K562 (cell line): Measurements from ENCODE around the gene SLC16A10. TPM values are rescaled to one million over a fixed set of nuclear protein-coding genes. Genes with fewer than 3 reads are reported as not detected.

Experiments used
- ATAC-seq: fragments of 200-7000 bp; cut with Tn5 transposase; 3 replicates; pipeline ENCODE4 v1.9.1; 2020; ENCODE audit warnings: moderate library complexity
- BruUV-seq: library from RNA; stranded (reverse); fragments of 400-500 nt; replicated peaks from 2 replicates; lab custom pipeline; 2021; lab: Mats Ljungman, UMichigan
- CTCF ChIA-PET: fragments of 300-600 bp; formaldehyde crosslinking; extraction: SDS; loops from one replicate; lab custom pipeline; 2021; ENCODE audit warnings: low intra/inter-chr PET ratio; lab: Yijun Ruan, JAX
- POLR2A ChIA-PET: fragments of 300-600, 350-650 bp; sonication (Branson Sonifier 250); formaldehyde crosslinking; extraction: SDS; loops from one replicate; lab custom pipeline; 2021; ENCODE audit warnings: antibody characterized with exemption, inconsistent platforms; lab: Yijun Ruan, JAX
- DNase-seq, 4 experiments: peaks; one replicate each; pipeline versions ENCODE4 v3.0.0 to v3.0.0-alpha.2; 2011 to 2018; ENCODE audit warnings: low spot score in 3 of 4, mixed read lengths in 3 of 4; ENCODE audit errors: extremely low read depth in 1 of 4
- FAIRE-seq: peaks from 2 replicates; lab custom pipeline; 2011; peaks lifted over from hg19 to GRCh38; lab: Jason Lieb, UNC
- H2AFZ ChIP-seq: 2 replicates; pipeline ENCODE4 v1.6.0; 2011; ENCODE audit warnings: low read depth, low read length, control low read depth, inconsistent platforms
- H3K27ac ChIP-seq: fragments of 200-600 bp; 3 replicates; pipeline ENCODE4 v1.8.0; 2011; ENCODE audit warnings: low read depth, mild to moderate bottlenecking, control low read depth, inconsistent platforms, low read length, moderate library complexity, mixed read lengths; ENCODE audit errors: extremely low read depth
- H3K27me3 ChIP-seq, 2 experiments: fragments of 300-600 bp in 1 of 2; 2 replicates in 1 of 2; 3 replicates in 1 of 2; pipeline versions ENCODE4 v1.6.0 to v1.8.0; 2011; ENCODE audit warnings: inconsistent platforms in 2 of 2, low read length in 2 of 2, mild to moderate bottlenecking in 1 of 2, mixed read lengths in 1 of 2, moderate library complexity in 1 of 2; ENCODE audit not compliant: control insufficient read depth in 2 of 2, insufficient read depth in 2 of 2
- H3K36me3 ChIP-seq: fragments of 300-600 bp; 3 replicates; pipeline ENCODE4 v1.8.0; 2011; ENCODE audit warnings: mild to moderate bottlenecking, low read length, inconsistent platforms; ENCODE audit not compliant: control insufficient read depth, insufficient read depth
- H3K4me1 ChIP-seq, 2 experiments: fragments of 200-600 bp in 1 of 2; replicated peaks in 1 of 2; 2 replicates in 1 of 2; 3 replicates in 1 of 2; pipeline versions ENCODE4 v1.5.1 to v1.8.0; 2011; ENCODE audit warnings: inconsistent platforms in 2 of 2, low read length in 2 of 2, mild to moderate bottlenecking in 1 of 2, mixed read lengths in 1 of 2, moderate library complexity in 1 of 2; ENCODE audit not compliant: control insufficient read depth in 2 of 2, insufficient read depth in 2 of 2
- H3K4me2 ChIP-seq: 2 replicates; pipeline ENCODE4 v1.6.1; 2011; ENCODE audit warnings: low read length, control low read depth, inconsistent platforms, mixed read lengths; ENCODE audit not compliant: insufficient read depth
- H3K4me3 ChIP-seq: fragments of 200-600 bp; sonication (generic), shearing (Covaris generic); 2 replicates; pipeline ENCODE4 v1.5.1; 2016; ENCODE audit warnings: control low read depth, inconsistent platforms
- H3K79me2 ChIP-seq: fragments of 200-600 bp; 3 replicates; pipeline ENCODE4 v1.8.0; 2011; ENCODE audit warnings: low read length, inconsistent platforms; ENCODE audit not compliant: control insufficient read depth, insufficient read depth
- H3K9ac ChIP-seq, 2 experiments: 2 replicates each; pipeline versions ENCODE4 v1.6.0 to v1.6.1; 2011; ENCODE audit warnings: low read depth in 2 of 2, low read length in 2 of 2, control low read depth in 1 of 2, inconsistent platforms in 1 of 2, mild to moderate bottlenecking in 1 of 2, mixed read lengths in 1 of 2; ENCODE audit not compliant: insufficient read depth in 1 of 2
- H3K9me1 ChIP-seq: one replicate; pipeline ENCODE4 v1.6.0; 2011; ENCODE audit warnings: inconsistent platforms, mild to moderate bottlenecking, low read length, moderate library complexity; ENCODE audit not compliant: control insufficient read depth, insufficient read depth
- H3K9me3 ChIP-seq: replicated peaks from 2 replicates; pipeline ENCODE4 v1.5.1; 2011; ENCODE audit warnings: low read depth, low read length, inconsistent platforms; ENCODE audit not compliant: control insufficient read depth, insufficient read depth
- H4K20me1 ChIP-seq: replicated peaks from 2 replicates; pipeline ENCODE4 v1.6.1; 2011; ENCODE audit warnings: low read length, inconsistent platforms, mixed read lengths; ENCODE audit not compliant: control insufficient read depth, insufficient read depth
- GTF2F1 ChIP-seq: IDR thresholded peaks from 2 replicates; pipeline ENCODE4 v1.6.1; 2011; ENCODE audit warnings: low read depth, low read length, improper control_type of control experiment
- NR1H2 ChIP-seq: sonication (generic); formaldehyde crosslinking; IDR thresholded peaks from 2 replicates; pipeline ENCODE4 v1.4.0; 2020; ENCODE audit warnings: mild to moderate bottlenecking, missing genetic modification reagents
- PHF20 ChIP-seq: fragments of 450-650 bp; IDR thresholded peaks from 2 replicates; pipeline ENCODE4 v1.6.1; 2018; ENCODE audit not compliant: partially characterized antibody
- PHTF2 ChIP-seq: fragments of 250-450 bp; sonication (Bioruptor Pico); IDR thresholded peaks from 2 replicates; pipeline ENCODE4 v1.5.0; 2021; ENCODE audit warnings: mild to moderate bottlenecking
- ZBED1 ChIP-seq: IDR thresholded peaks from 2 replicates; pipeline ENCODE4 v1.6.1; 2014
- ZFX ChIP-seq: sonication (generic); formaldehyde crosslinking; IDR thresholded peaks from 2 replicates; pipeline ENCODE4 v1.8.0; 2022; ENCODE audit warnings: mild to moderate bottlenecking, missing genetic modification reagents, moderate library complexity
- WGBS: fragments of 100-300 bp; shearing (Covaris generic); methylation state at CpG from one replicate; pipeline ENCODE4 v1.1.6; 2016; ENCODE audit warnings: low coverage, mixed read lengths; ENCODE audit not compliant: insufficient coverage; ENCODE audit errors: missing lambda C conversion rate; 5-methylcytosine and 5-hydroxymethylcytosine counted together
- in situ Hi-C: fragments of 300-500 bp; cut with MboI; formaldehyde crosslinking; loops from 4 replicates; pipeline ENCODE4 v1.15.0; 2018; ENCODE audit warnings: inconsistent platforms, mixed read lengths
- intact Hi-C: fragments of 100-400 bp; cut with micrococcal nuclease; formaldehyde crosslinking; loops from 2 replicates; pipeline ENCODE4 v1.14.2; 2022
- polyA plus RNA-seq, 8 experiments: library from polyadenylated mRNA; depleted of rRNA in 4 of 8; stranded (reverse) in 5 of 8; unstranded in 3 of 8; fragments of >200 nt; fragmentation: Nextera tagmentation in 2 of 8; fragmentation: Illumina TruSeq in 1 of 8; extraction: Ambion mirVana in 2 of 8; extraction: Trizol in 1 of 8; gene quantifications; 2 replicates each; pipeline versions ENCODE4 v1.2.1 to v1.2.3, GENCODE V29; 2011 to 2014; ENCODE audit warnings: inconsistent platforms in 1 of 8, missing spikeins in 1 of 8
- total RNA-seq, 7 experiments: library from RNA; depleted of rRNA in 6 of 7; stranded (reverse); fragments of >200 nt in 6 of 7; fragmentation: Illumina TruSeq in 2 of 7; extraction: Trizol in 2 of 7; gene quantifications; 2 replicates each; pipeline versions ENCODE4 v1.2.1 to v1.2.3, GENCODE V29; 2011 to 2021; ENCODE audit warnings: low replicate concordance in 1 of 7
- TF ChIP-seq, protein P1 (sequence below): fragments of 450-650 bp; IDR thresholded peaks from 2 replicates; pipeline ENCODE4 v1.6.1; 2018; ENCODE audit not compliant: partially characterized antibody
- TF ChIP-seq, protein P2 (sequence below): sonication (generic); formaldehyde crosslinking; IDR thresholded peaks from 2 replicates; pipeline ENCODE4 v1.8.1; 2023; ENCODE audit warnings: mild to moderate bottlenecking, missing genetic modification reagents

Gene SLC16A10
- total and polyA plus RNA-seq, 9 of the 15 experiments (the other 6 are each of a cell fraction or from before 2014, with no cell fraction given) = 0.02 to 0.54 (median 0.24) TPM; not detected in 4

DNA sequence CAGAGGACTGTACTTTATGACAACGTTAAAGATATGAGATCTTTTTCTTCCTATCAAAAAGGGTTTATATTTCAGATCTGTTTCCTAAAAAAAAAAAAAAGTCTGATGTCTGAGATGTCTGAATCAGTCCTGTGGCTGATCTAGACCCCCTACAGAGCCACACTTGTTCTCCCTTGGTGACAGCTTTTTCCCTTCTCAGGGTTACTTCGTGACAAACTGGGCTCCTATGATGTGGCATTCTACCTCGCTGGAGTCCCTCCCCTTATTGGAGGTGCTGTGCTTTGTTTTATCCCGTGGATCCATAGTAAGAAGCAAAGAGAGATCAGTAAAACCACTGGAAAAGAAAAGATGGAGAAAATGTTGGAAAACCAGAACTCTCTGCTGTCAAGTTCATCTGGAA is 134.5 kb downstream of the SLC16A10 start (continued):
- TF ChIP-seq NR1H2 (CRISPR knock-in tag) (no peak), ZBED1 (no peak), PHF20 (no peak)

DNA sequence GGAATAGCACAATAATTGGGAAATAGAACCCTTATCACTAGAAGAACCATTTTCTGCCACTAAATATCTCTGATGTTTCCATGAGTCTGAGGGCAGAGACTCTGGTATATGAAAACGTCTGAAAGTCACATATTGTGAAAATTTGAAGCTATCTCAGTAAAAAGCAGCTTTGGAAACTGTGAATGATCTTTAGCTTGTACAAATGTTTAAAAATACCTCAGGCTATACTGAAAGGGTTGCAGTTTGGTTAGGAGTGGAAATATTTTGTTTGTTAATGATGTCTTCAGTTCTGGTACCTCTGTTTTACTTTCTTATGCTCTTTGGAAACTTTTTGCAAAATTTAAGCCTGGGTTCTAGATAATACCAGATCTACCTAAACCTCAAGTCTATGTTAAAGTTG is 135.0 kb downstream of the SLC16A10 start:
- Histone ChIP-seq H3K4me2 (no peak overlapping the region), H3K9me1 (no peaks in the 10 kb centered on the region), H3K9me3 (no peaks in the 10 kb centered on the region), H3K36me3 (no peaks in the 10 kb centered on the region), H3K4me3 (no peak overlapping the region), H3K4me1 (no peaks in the 10 kb centered on the region), H4K20me1 (no peaks in the 10 kb centered on the region), H3K79me2 (no peaks in the 10 kb centered on the region), H3K27me3 (peaks cover 18 to 29% of the 10 kb centered on the region in 2 experiments), H2AFZ (no peak overlapping the region), H3K9ac (no peak overlapping the region), H3K27ac (no peak overlapping the region)
- POLR2A ChIA-PET = interaction anchor here (1.2 kb wide), 2 partner anchors 8 to 9 kb away, joined by 3 read pairs; no protein-coding TSS in a partner anchor
- in situ Hi-C loops = no loop called here
- TF ChIP-seq, protein P1, sequence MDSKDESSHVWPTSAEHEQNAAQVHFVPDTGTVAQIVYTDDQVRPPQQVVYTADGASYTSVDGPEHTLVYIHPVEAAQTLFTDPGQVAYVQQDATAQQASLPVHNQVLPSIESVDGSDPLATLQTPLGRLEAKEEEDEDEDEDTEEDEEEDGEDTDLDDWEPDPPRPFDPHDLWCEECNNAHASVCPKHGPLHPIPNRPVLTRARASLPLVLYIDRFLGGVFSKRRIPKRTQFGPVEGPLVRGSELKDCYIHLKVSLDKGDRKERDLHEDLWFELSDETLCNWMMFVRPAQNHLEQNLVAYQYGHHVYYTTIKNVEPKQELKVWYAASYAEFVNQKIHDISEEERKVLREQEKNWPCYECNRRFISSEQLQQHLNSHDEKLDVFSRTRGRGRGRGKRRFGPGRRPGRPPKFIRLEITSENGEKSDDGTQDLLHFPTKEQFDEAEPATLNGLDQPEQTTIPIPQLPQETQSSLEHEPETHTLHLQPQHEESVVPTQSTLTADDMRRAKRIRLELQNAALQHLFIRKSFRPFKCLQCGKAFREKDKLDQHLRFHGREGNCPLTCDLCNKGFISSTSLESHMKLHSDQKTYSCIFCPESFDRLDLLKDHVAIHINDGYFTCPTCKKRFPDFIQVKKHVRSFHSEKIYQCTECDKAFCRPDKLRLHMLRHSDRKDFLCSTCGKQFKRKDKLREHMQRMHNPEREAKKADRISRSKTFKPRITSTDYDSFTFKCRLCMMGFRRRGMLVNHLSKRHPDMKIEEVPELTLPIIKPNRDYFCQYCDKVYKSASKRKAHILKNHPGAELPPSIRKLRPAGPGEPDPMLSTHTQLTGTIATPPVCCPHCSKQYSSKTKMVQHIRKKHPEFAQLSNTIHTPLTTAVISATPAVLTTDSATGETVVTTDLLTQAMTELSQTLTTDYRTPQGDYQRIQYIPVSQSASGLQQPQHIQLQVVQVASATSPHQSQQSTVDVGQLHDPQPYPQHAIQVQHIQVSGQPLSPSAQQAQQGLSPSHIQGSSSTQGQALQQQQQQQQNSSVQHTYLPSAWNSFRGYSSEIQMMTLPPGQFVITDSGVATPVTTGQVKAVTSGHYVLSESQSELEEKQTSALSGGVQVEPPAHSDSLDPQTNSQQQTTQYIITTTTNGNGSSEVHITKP = no peak
- TF ChIP-seq PHTF2 (CRISPR knock-in tag) (no peak), ZFX (CRISPR knock-in tag) (no peak), GTF2F1 (no peak)
- TF ChIP-seq, protein P2, sequence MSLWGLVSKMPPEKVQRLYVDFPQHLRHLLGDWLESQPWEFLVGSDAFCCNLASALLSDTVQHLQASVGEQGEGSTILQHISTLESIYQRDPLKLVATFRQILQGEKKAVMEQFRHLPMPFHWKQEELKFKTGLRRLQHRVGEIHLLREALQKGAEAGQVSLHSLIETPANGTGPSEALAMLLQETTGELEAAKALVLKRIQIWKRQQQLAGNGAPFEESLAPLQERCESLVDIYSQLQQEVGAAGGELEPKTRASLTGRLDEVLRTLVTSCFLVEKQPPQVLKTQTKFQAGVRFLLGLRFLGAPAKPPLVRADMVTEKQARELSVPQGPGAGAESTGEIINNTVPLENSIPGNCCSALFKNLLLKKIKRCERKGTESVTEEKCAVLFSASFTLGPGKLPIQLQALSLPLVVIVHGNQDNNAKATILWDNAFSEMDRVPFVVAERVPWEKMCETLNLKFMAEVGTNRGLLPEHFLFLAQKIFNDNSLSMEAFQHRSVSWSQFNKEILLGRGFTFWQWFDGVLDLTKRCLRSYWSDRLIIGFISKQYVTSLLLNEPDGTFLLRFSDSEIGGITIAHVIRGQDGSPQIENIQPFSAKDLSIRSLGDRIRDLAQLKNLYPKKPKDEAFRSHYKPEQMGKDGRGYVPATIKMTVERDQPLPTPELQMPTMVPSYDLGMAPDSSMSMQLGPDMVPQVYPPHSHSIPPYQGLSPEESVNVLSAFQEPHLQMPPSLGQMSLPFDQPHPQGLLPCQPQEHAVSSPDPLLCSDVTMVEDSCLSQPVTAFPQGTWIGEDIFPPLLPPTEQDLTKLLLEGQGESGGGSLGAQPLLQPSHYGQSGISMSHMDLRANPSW = no peak
- BruUV-seq = no TSS peak
- DNase-seq (no peak), FAIRE-seq (no peak), ATAC-seq (no peak)
- intact Hi-C loops = no loop called here
- CTCF ChIA-PET = no interaction called here
- WGBS = 0% methylated on average over 1 of the region's 1 CpG
